Esophagus squamous epithelium (tissue), 4 donors: Measurements from ENCODE around the gene EXOC6.

ENCODE experiments used
- POLR2A ChIP-seq, 4 donors: fragments of 450-650 bp; IDR thresholded peaks; one replicate each; pipeline ENCODE4 v1.6.1; 2017; ENCODE audit warnings: antibody characterized with exemption in 4 of 4, mild to moderate bottlenecking in 4 of 4, moderate library complexity in 3 of 4
- TF ChIP-seq, protein P1 (sequence below), 6 experiments: fragments of 450-650 bp in 4 of 6; fragments of 200-600 bp in 2 of 6; sonication (generic) in 2 of 6; IDR thresholded peaks; one replicate each; pipeline ENCODE4 v1.5.1; 2016 to 2019; ENCODE audit warnings: antibody characterized with exemption in 6 of 6, mild to moderate bottlenecking in 4 of 6, moderate library complexity in 4 of 6

- TF ChIP-seq, protein P1, sequence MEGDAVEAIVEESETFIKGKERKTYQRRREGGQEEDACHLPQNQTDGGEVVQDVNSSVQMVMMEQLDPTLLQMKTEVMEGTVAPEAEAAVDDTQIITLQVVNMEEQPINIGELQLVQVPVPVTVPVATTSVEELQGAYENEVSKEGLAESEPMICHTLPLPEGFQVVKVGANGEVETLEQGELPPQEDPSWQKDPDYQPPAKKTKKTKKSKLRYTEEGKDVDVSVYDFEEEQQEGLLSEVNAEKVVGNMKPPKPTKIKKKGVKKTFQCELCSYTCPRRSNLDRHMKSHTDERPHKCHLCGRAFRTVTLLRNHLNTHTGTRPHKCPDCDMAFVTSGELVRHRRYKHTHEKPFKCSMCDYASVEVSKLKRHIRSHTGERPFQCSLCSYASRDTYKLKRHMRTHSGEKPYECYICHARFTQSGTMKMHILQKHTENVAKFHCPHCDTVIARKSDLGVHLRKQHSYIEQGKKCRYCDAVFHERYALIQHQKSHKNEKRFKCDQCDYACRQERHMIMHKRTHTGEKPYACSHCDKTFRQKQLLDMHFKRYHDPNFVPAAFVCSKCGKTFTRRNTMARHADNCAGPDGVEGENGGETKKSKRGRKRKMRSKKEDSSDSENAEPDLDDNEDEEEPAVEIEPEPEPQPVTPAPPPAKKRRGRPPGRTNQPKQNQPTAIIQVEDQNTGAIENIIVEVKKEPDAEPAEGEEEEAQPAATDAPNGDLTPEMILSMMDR (IDR thresholded peaks at IDR 0.05): no peak
- TF ChIP-seq POLR2A (IDR thresholded peaks at IDR 0.05): no peak
These were observed 860 bp downstream of the EXOC6 start for GRCh38 chr10:92849234-92849525.
